GM18867 (cell line): ENCODE measurements around the gene EPS8L3.
A peak's percentile ranks its signal among the peaks of the same experiment; 100 is the strongest.
"Not testable (repeated sequence)": the region's sequence is repeated elsewhere in the genome, so short reads cannot be mapped to it uniquely, and the experiment has no call there.

Experiments used
- ATAC-seq: cut with Tn5 transposase; IDR thresholded peaks from one replicate; pipeline ENCODE4 v1.9.1; 2021; ENCODE audit warnings: mild to moderate bottlenecking, moderate library complexity; ENCODE audit not compliant: unreplicated experiment

Gene EPS8L3

DNA sequence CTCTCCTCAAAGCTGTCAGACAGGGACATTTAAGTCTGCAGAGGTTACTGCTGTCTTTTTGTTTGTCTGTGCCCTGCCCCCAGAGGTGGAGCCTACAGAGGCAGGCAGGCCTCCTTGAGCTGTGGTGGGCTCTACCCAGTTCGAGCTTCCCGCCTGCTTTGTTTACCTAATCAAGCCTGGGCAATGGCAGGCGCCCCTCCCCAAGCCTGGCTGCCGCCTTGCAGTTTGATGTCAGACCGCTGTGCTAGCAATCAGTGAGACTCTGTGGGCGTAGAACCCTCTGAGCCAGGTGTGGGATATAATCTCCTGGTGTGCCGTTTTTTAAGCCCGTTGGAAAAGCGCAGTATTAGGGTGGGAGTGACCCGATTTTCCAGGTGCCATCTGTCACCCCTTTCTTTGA is 15.4 kb downstream of the EPS8L3 start:
- not testable (repeated sequence) for ATAC-seq

DNA sequence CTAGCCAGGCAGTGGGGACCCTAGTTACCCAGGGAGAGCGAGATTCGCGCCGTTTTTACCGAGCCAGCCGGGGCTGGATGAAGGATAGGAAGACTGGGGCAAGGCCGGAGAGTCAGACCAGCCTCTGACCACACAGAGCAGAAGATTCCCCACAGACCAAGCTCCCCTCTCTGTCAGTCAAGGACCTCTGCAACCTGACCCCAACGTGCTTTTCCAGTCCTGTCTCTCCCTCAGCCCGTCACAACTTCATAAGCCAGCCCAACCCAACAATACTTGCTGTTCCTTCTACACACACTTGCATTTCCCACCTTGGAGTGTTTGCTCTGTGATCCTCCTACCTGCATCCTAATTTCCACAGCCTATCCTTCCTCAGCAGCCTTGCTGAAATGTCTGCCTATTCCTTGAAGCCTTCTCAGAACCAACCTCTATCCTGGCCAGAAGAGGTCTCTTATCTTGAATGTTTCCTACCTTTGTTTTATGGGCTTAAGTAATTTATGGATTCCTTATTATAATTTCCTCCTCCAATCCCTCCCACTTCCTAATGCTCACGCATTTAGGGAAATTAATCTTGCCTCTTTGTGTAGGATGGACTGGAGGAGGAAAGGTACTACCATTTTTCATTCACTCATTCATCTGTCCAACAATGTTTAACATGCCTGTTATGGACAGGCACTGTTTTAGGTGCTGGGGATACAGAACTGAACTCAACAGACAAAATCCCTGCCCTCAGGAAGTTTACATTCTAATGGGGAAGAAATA is 22.9 kb downstream of the EPS8L3 start, which contains the start of gene GSTM3:
TSS of gene GSTM3 (minus strand) at position 424 of the 759 bp plus-strand sequence. CDS start 751 bp downstream, outside the sequence.
- no peak for ATAC-seq

DNA sequence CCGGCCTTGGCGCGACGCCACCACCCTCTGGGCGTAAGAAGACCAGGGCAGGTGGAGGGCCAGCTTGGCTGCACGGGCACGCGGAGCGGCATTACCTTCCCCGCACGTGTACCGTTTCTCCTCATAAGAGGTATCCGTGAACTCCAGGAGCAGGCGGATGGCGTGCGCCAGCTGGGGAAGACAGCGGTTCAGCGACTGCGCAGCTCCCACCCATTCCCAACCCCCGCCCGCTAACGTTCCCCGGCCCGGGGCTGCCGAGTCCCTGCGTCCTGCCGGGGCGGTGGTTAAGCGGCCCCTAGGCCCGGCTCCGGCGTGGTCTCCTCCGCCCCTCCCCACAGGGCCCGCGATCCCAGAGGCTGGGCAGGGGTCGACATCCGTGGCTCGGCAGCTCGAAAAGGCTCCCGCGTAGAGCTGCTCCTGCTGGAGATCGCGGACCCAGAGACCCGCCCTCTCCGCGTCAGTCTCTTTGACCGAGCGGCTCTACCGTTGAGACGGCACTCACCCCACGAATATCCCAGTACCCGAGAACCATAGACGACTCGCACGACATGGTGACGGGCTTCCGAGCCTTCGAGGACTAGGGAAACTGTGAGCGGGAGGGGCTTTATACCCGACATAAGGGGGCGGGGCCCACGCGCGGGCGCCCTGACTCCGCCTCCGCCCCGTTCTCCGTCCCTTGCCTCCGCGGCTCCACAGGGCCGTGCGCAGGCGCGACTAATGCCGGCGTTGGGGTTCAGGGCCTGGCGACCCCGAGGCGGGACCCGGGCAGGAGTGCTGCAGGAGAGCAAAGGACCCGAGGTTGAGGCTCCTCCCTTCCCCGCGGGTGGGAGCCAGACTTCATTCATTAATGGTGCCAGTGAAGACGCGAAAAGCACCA is 23.7 kb downstream of the EPS8L3 start:
- no peak for ATAC-seq

DNA sequence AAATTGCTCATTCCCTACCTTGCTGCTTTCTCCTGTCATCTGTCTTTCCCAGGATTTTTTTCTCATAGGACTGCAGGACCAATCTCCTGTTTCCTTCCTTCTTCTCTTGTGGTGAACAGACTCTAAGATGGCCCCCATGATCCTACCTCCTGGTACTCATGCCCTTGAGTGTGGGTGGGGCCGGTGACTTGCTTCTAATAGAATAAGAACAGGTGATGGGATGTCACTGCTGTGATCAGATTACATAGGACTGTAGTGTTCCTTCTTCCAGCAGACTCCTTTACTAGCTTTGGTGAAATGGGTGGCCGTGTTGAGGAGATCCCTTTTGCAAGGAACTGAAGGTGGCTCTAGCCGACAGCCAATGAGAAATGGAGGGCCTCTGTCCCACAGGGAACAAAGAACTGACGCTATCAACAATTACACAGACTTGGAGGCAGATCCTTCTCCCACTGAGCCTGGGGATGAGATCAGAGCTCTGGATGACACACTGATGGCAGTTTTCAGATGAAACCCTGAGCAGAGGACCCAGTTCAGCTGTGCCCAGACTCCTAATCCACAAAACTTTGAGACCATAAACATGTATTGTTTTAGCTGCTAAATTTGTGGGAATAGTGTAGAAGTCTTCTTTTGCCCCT is 30.4 kb downstream of the EPS8L3 start:
- no peak for ATAC-seq

DNA sequence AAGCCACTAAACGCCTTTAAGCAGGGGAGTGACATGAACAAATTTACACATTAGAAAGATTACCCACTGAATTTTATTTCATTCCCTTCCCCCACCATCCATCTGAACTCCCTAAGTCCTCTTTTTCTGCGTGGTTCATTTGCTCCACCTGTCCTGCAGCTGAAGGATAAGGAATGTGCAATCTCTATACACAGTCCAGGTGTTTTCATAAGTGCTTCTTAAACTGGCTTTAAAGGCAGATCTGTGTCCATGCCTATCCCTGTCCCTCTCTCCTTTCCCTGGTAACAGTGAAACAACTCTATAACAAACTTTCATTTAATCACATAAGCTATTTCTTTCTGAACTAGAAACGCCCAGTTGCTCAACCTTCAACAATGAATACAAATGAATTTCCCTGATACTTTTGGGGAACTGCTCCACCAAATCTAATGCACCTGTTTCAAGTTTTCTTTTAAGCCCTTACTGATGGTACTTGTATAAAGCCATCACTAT is 31.3 kb downstream of the EPS8L3 start:
- ATAC-seq = no peak

DNA sequence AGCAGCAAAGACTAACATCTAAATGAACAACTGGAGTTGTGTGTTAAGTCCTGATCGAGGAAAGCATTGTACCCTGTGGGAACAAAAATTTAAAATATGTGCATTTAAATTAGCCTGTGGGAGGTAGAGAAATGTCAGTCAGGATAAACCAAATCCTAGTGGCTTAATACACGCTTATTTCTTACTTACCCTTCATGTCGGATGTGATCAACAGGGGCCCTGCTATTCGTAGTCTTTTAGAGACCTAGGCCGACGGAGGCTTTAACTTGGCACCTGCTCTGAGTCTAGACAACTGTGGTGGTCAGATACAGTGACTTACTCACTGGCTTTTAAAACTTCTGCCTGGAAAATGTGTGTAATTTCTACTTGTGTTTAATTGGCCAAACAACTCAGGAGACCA is 33.1 kb downstream of the EPS8L3 start:
- ATAC-seq = no peak

DNA sequence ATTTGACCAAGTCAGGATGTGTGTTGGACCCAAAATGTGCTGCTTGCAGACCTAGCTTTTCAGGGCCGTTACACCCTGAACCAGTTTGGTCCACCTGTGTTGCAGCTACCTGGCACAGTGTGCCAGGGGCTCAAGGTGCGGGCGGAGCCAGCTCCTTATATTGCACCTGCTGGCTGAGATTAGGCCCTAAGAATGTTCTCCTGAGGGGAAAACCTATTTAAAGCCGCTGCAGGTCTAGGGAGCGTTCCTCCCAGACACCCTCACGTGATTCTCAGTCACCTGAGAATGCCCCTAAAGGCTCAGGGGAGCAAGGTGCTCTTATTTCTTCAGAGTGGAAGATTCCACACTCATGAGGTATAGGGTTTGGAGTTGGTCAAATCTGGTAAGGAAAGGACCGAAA is 34.9 kb downstream of the EPS8L3 start:
- no peak for ATAC-seq

DNA sequence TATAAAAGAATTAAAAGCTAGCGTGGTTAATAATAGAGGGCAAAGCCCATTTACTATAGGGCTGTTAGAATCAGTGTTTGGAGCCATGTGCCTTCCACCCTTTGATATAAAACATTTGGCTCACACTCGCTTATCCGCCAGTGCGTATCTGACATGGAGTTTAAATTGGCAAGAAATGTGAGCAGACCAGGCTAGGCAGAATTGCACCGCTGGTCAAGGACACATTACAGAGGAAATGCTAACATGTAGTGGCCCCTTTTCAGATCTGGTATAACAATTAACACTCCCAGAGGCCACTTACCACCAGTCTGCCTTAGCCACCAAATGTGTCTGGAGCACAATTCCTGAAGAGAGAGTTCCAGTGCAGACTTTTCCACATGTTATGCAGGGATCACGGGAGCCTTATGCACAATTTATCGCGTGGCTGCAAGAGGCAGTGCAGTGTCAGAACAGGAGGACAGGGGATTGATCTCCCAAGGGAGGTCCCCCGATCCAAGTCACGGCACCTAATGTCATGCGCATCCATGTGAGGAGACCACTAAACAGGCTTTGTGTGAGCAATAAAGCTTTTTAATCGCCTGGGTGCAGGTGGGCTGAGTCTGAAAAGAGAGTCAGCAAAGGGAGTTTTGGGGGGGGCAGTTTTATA is 36.9 kb downstream of the EPS8L3 start:
- ATAC-seq = no peak

DNA sequence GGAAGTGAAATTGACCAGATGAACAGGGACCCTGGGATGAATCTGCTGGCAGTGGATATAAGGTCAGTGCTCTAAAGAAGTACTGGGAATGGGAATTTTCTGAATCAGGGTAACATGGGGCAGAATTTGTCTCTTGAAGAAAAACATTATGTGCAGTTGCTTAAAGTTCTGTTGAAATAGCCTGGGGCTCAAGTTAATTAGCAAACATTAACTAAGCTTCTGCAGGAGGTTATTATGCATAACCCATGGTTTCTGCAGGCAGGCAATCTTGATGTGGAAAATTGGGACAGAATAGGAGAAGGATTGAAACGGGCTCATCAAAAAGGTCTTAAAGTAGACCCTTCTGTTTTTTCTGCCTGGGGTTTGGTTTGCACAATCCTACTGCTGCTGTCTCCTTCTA is 37.7 kb downstream of the EPS8L3 start:
- no peak for ATAC-seq

DNA sequence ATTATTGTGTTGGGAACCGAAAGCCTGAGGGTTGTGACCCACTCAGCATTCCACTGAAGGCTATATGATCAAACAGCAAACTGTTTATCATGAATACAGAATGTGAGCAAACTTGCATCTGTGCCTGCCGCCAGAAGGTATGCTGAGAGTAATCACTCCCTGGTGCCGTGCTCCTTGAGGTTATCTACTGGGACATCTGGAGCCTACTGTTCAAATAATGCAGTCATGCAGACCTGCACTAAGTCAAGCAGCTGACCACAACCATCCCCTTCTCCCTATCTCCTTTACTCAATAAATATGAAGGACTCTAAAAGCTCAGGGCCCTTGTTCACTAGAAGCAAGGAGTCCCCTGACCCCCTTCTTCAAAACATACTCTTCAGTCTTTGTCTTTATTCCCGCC is 38.2 kb downstream of the EPS8L3 start:
- no peak for ATAC-seq

DNA sequence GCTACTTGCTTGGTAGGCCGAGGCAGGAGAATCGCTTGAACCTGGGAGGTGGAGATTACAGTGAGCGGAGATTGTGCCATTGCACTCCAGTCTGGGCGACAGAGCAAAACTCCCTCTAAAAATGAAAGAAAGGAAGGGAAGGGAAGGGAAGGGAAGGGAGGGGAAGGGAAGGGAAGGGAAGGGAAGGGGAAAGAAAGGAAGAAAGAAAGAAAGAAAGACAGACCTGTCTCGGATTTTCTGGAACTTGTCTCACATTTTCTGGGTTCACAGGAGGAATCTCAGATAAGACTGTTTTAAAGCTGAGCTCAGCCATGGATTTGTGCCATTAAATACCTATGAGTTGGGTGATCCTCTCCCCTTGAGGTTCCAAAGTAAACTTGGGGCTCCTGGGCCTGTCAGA is 38.8 kb downstream of the EPS8L3 start:
- no peak for ATAC-seq

DNA sequence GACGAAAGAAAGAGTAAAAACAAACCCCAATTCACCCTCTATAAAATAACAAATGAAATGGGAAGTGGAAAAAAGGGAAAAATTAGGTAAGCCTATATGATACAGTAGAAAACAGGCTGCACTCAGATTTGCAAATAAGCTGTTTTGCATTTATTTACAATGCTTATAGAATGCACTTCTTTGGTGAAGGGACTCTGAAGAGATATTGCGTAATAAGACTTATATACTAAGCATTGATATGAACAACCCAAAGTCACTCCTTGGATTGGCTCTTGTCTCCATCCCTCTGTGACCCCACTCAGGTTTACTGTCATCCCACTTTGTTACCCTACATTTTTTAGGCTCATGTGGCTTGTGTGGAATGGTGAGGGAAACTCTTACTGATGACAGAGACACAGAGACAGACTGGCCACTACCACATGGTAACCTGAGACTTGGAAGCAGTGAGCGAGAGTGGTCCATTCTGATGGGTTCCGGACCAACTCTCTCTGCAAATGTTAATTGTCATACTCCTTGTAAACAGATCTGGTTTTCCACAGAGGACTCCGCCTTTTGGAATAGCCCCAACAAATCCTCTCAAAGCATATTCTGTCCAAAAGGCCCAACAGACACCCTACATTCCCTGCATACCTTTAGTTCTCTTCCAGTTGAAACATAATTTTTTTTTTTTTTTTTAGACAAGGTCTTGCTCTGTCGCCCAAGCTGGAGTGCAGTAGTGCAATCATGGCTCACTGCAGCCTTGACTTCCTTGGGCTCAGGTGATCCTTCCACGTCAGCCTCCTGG is 40.6 kb downstream of the EPS8L3 start:
- ATAC-seq = no peak

DNA sequence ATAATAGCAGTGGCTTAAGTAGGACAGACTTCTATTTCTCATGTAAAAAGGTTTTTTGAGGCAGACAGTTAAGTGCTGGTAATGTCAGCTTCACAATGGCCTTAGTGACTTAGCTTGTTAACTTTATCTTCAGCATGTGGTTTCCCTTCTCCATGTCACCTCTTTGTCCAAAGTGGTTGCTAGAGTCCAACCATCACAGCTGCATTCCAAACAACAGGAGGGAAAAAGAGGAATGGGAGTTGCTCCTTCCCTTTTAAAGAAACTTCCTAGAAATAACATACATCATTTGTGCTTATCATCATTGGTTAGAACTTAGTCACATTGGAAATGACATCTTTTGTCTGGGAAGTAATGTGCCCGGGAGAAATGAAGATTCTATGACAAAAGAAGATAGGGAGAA is 41.8 kb downstream of the EPS8L3 start:
- no peak for ATAC-seq

DNA sequence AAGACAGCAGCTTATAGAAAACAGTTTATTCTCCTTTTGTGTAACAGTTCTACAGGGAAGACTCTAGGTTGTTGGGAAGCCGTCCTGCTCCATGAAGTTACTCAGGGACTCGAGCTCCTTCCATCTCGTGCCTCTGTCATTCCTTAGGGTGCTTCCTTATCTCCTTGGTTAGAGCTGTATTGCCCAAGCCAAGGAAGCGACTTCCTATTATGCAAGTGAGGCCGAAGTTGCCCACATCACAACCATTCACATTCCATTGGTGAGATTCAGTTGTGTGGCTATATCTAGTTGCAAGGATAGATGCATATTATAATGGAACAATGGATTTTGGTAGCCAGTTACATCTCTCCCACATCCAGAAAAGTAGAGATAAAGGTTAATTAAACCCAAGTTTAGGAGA is 42.7 kb downstream of the EPS8L3 start:
- no peak for ATAC-seq

DNA sequence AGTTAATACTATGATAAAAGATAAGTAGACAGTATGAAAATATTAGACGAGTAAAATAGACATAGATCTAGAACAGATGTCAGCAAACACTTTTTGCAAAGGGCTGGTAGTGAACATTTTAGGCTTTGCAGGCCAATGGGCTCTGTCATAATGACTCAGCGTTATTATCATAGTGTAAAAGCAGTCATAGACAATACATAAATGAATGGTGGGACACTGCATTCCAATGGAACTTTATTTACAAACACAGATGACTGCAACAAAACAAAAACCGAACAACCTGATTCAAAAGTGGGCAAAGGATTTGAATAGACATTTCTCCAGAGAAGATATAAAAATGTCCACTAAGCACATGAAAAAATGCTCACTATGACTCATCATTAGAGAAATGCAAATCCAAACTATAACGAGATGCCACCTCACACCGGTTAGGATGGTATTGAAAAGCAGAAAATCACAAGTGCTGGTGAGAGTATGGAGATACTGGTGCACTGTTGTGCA is 44.3 kb downstream of the EPS8L3 start:
- ATAC-seq = peak; percentile 82

DNA sequence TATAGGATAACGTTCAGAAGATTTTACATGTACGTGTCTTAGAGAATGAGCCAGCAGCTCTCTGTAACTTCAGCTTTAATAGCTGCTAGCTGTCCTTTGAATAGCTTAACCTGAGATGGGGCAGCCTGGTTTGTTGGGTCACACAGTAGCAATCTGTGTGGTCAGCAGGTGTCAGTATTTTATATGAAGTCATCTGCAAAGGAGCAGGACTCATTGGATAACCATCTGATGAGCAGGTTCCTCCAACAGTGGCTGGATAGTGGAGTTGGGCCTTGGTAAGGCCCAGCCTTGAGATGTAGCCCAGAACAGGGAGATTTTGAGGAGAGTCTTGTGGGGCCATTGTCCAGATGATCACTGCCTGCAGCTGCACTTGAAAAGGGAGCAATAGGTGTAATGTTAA is 45.2 kb downstream of the EPS8L3 start:
- no peak for ATAC-seq

DNA sequence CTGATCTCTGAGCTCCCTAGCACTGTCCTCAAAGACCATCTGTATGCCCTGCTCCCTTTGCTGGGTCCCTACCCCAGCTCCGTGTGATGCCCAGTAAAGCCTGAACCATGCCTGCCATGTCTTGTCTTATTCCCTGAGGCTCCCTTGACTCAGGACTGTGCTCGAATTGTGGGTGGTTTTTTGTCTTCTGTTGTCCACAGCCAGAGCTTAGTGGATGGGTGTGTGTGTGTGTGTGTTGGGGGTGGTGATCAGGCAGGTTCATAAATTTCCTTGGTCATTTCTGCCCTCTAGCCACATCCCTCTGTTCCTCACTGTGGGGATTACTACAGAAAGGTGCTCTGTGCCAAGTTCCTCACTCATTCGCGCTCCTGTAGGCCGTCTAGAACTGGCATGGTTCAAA is 46.0 kb downstream of the EPS8L3 start:
- ATAC-seq = no peak

DNA sequence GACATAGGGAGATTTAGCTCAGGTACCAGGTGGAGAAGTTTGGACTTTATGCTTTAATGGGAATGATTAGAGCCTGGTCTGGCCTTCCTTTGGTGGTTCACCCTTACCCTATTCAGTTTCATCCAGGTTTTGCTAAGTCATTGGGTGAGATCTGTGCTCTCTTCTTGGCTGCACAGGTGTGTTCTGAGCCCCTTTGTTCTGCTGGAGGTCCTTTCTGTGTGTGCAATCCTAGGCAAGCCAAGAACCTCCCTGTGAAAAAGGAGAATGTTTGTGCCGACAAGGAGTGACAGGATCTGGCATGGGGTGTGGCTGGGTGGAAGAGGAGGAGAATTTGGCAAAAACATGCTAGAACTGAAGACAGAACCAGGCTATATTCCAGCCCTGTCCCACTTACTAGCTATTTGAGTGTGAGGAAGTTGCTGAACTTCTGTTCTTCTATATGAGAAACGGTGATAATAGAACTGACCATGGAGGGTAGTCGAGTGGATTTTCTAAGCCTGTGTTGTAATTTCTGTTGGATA is 47.1 kb downstream of the EPS8L3 start:
- ATAC-seq = no peak

DNA sequence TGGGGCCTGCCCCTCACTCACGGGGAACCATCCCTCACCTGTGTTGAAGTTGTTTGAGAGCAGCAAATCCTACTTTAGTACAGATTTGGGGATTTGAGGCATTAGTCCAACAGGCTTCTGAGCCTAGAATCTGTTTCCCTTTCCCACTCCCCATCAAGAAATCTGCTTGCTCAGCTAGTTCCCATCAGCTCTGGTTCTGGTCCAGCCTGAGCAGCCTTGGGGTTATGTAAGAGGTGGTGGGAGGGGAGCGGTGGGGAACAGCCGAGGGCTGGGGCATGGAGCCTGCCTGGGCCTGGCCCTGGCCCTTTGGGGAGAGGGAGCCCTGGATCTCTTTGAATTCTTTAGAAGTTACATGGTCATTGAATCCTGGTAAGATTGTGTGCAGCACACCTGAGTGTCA is 47.6 kb downstream of the EPS8L3 start:
- ATAC-seq = no peak
